A375 (cell line): ENCODE results near the gene MX1. TPM values are rescaled to one million over a fixed set of nuclear protein-coding genes. Genes with fewer than 3 reads are reported as not detected.

Source experiments
- total RNA-seq: library from RNA; depleted of rRNA; stranded (reverse); fragments of >200 nt; shearing (Covaris generic); gene quantifications from 2 replicates; pipeline ENCODE4 v1.2.3, GENCODE V29; 2014; rRNA removed

The MX1 gene, protein sequence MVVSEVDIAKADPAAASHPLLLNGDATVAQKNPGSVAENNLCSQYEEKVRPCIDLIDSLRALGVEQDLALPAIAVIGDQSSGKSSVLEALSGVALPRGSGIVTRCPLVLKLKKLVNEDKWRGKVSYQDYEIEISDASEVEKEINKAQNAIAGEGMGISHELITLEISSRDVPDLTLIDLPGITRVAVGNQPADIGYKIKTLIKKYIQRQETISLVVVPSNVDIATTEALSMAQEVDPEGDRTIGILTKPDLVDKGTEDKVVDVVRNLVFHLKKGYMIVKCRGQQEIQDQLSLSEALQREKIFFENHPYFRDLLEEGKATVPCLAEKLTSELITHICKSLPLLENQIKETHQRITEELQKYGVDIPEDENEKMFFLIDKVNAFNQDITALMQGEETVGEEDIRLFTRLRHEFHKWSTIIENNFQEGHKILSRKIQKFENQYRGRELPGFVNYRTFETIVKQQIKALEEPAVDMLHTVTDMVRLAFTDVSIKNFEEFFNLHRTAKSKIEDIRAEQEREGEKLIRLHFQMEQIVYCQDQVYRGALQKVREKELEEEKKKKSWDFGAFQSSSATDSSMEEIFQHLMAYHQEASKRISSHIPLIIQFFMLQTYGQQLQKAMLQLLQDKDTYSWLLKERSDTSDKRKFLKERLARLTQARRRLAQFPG
- total RNA-seq, result 7.3 and 7.7 TPM in 2 replicates

DNA sequence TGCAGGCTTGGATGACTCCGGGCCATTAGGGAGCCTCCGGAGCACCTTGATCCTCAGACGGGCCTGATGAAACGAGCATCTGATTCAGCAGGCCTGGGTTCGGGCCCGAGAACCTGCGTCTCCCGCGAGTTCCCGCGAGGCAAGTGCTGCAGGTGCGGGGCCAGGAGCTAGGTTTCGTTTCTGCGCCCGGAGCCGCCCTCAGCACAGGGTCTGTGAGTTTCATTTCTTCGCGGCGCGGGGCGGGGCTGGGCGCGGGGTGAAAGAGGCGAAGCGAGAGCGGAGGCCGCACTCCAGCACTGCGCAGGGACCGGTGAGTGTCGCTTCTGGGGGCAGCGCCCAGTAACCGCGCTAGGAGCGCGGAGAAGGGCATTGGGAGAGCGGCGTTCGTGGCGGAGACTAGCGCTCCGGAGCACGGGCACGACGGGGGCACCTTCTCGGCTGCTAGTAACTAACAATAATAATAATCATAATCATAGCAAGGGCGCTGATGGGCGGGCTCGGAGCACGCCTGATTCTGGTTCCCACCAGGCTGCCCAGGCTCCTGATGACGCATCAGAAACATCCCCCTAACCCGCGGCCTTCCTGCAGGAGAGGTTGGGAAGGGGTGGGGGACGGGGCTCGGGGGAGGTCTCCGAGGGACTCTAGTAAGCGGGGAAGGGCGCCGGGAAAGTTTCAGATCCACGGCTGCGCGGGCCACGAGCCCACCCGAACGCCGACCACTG lies at the start of gene MX1:
TSS of gene MX1 (plus strand) at position 286 of the 722 bp plus-strand sequence. CDS start 5,832 bp downstream, outside the sequence.

DNA sequence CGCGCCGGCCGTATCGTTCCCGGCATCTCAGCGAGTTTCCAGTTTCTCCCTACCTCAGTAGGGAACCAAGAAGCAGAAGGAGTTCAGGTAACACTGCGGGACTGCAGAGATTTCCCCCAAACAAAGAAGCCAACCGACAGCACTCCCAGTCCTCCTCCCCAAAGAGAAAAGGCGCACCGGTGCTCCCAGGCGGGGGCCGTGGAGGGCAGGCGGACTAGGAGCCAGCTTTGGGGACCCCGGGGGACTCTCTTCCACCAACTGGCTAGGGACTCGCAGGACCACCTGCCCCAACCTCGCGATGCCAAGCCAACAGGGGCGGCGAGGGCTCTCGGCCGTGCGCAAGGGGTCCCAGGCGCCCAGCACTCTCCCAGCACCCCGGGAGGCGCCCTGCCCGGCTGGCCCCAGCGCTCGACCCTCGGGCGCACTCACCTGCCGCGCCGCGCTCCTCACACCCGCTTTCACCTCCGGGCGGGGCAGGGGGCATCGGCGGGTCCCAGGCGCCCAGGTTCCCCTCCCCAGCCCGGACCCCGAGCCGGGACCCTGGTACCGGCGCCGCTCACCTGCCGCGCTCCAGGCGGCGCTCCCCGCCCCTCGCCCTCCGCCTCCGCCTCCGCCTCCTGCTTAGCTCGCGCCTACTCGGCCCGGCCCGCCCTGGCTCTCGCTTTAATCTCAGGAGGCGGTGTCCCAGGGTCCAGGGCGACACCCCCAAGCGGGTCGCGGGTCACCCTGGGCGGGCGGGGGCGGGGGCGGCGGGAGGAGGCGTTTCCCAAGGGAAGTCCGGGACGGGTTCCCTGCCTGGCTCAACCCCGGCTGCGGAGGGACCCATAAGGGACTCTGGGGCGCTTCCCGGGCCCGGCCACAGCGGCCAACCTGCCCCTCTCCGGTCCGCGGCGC lies 81.7 kb downstream of the MX1 start, which contains the start of gene TMPRSS2:
TSS of gene TMPRSS2 (minus strand) at position 638 of the 894 bp plus-strand sequence. CDS start 10,025 bp downstream, outside the sequence.

Other genes with a start within 250 kb of the MX1 start
- 0.16 and 0.26 TPM in 2 replicates for gene FAM3B, start 109.4 kb upstream of the MX1 start, total RNA-seq
- 58.7 and 63.4 TPM in 2 replicates for gene MX2, start 64.2 kb upstream of the MX1 start, total RNA-seq
- gene TMPRSS2, start 81.9 kb downstream of the MX1 start, total RNA-seq, result 0.13 and 0.19 TPM in 2 replicates